Measurements from ENCODE around the gene PLCB1.

PLCB1 gene

GRCh38 chr20:8858181-8858787 is 726.2 kb downstream of the PLCB1 start:
- TF ChIP-seq CTCF (IDR thresholded peaks at IDR 0.05; ENCODE audit: low read depth, low read length, missing control alignments): no peak
- in situ Hi-C loops (cut with HindIII; ENCODE audit: low sequenced_read_pairs): no loop called here
- DNase-seq (ENCODE audit: low read depth): no peak
- H3K4me3 ChIP-seq (ENCODE audit: low read depth, low read length): no peak overlapping the region

GRCh38 chr20:8860011-8860495 is 728.0 kb downstream of the PLCB1 start:
- TF ChIP-seq CTCF (IDR thresholded peaks at IDR 0.05; ENCODE audit: low read depth, low read length, missing control alignments): no peak
- no peak overlapping the region for H3K4me3 ChIP-seq (ENCODE audit: low read depth, low read length)
- in situ Hi-C loops (cut with HindIII; ENCODE audit: low sequenced_read_pairs): no loop called here
- DNase-seq (ENCODE audit: low read depth): peak; percentile 86

- in situ Hi-C loops (cut with HindIII; ENCODE audit: low sequenced_read_pairs): no loop called here
- no peak for TF ChIP-seq CTCF (IDR thresholded peaks at IDR 0.05; ENCODE audit: low read depth, low read length, missing control alignments)
- no peak overlapping the region for H3K4me3 ChIP-seq (ENCODE audit: low read depth, low read length)
- no peak for DNase-seq (ENCODE audit: low read depth)
Observed at GRCh38 chr20:8862092-8862491, 730.0 kb downstream of the PLCB1 start.

GRCh38 chr20:8865636-8866035 is 733.6 kb downstream of the PLCB1 start:
- no peak for TF ChIP-seq CTCF (IDR thresholded peaks at IDR 0.05; ENCODE audit: low read depth, low read length, missing control alignments)
- H3K4me3 ChIP-seq (ENCODE audit: low read depth, low read length): no peak overlapping the region
- DNase-seq (ENCODE audit: low read depth): no peak
- in situ Hi-C loops (cut with HindIII; ENCODE audit: low sequenced_read_pairs): no loop called here

- in situ Hi-C loops (cut with HindIII; ENCODE audit: low sequenced_read_pairs): no loop called here
- no peak for DNase-seq (ENCODE audit: low read depth)
- no peak for TF ChIP-seq CTCF (IDR thresholded peaks at IDR 0.05; ENCODE audit: low read depth, low read length, missing control alignments)
- no peak overlapping the region for H3K4me3 ChIP-seq (ENCODE audit: low read depth, low read length)
Observed at GRCh38 chr20:8867038-8867740, 735.1 kb downstream of the PLCB1 start.

GRCh38 chr20:8870652-8871051 is 738.6 kb downstream of the PLCB1 start:
- DNase-seq (ENCODE audit: low read depth): no peak
- in situ Hi-C loops (cut with HindIII; ENCODE audit: low sequenced_read_pairs): no loop called here
- no peak overlapping the region for H3K4me3 ChIP-seq (ENCODE audit: low read depth, low read length)
- no peak for TF ChIP-seq CTCF (IDR thresholded peaks at IDR 0.05; ENCODE audit: low read depth, low read length, missing control alignments)
